Loucy (cell line): ENCODE measurements around the gene BOC.

Experiments
- EZH2phosphoT487 ChIP-seq: fragments of 200-600 bp; IDR thresholded peaks from 2 replicates; pipeline ENCODE4 v1.6.1; 2018; ENCODE audit warnings: antibody characterized with exemption, mild to moderate bottlenecking, moderate library complexity, borderline replicate concordance
- TF ChIP-seq, protein P1 (sequence below): fragments of 200-600 bp; sonication (generic); conservative IDR thresholded peaks from 2 replicates; pipeline ENCODE4 v1.5.1; 2014; ENCODE audit warnings: mild to moderate bottlenecking, antibody characterized with exemption, low read length

GRCh38 chr3:113200351-113200750 lies 11.0 kb upstream of the BOC start:
- TF ChIP-seq, protein P1, sequence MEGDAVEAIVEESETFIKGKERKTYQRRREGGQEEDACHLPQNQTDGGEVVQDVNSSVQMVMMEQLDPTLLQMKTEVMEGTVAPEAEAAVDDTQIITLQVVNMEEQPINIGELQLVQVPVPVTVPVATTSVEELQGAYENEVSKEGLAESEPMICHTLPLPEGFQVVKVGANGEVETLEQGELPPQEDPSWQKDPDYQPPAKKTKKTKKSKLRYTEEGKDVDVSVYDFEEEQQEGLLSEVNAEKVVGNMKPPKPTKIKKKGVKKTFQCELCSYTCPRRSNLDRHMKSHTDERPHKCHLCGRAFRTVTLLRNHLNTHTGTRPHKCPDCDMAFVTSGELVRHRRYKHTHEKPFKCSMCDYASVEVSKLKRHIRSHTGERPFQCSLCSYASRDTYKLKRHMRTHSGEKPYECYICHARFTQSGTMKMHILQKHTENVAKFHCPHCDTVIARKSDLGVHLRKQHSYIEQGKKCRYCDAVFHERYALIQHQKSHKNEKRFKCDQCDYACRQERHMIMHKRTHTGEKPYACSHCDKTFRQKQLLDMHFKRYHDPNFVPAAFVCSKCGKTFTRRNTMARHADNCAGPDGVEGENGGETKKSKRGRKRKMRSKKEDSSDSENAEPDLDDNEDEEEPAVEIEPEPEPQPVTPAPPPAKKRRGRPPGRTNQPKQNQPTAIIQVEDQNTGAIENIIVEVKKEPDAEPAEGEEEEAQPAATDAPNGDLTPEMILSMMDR, result no peak
- TF ChIP-seq EZH2phosphoT487, result no peak
